HG02852 (cell line): Measurements from ENCODE around the gene PAPPA2.
"Not testable (repeated sequence)": the region's sequence is repeated elsewhere in the genome, so short reads cannot be mapped to it uniquely, and the experiment has no call there.

ENCODE experiments used
- ATAC-seq: cut with Tn5 transposase; IDR thresholded peaks from one replicate; pipeline ENCODE4 v1.9.1; 2021; ENCODE audit warnings: mild to moderate bottlenecking, moderate library complexity; ENCODE audit not compliant: unreplicated experiment

The PAPPA2 gene

DNA sequence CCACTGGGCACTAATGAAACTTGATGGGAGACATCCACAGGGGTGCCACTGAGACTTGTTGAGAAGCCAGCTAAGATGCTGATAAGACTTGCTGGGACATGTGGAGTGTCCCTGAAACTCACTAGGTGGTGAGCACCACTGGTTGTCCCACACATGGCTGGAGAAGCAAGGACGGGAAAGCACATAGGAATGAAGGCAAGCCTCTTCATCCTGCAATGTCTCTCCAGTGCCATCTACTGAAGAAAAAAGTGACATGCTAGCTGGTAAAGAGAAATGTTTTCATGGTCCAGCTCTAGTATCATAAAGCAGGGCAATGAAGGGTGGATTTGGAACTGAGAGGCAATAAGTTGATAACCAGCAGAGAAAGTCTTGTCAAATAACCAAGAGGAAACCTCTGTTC, 283.0 kb downstream of the PAPPA2 start:
- no peak for ATAC-seq

DNA sequence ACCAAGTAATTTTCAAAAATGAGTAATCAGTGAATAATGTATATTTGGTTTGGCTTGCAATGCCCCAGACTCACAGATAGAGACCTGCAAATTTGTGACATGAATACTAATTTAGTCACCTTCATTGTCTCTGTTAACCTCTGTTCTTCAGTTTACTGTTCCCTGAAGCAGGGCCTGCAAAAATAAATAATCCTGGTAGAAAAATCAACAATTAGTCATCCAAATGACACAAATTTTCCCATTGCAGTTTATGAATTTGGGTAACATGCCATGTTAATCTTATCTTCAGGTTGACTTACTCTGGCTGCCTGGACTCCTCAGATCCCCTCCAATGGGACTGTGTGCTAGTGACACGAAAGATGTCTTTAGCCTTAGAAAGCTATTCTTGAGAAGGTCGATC, 289.5 kb downstream of the PAPPA2 start:
- ATAC-seq = no peak

DNA sequence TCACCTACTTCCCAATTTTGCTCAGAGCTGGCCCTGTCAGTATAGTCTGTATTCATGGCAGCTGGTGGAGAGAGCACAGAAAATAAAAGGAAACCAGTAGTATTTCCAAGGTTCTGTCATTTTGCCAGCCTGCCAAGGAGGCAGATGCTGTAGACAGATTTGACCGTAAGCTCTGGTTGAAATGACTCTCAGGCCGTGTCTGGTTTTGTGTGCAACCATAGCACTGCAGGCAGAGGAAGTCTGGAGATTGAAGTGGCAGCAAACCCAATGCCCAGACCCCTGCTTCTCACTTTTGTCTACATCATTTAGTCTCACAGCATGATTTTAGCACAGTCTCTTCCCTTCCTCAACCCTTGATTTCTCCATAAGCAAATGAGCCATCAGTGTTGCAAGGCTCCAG, 291.7 kb downstream of the PAPPA2 start:
- no peak for ATAC-seq

DNA sequence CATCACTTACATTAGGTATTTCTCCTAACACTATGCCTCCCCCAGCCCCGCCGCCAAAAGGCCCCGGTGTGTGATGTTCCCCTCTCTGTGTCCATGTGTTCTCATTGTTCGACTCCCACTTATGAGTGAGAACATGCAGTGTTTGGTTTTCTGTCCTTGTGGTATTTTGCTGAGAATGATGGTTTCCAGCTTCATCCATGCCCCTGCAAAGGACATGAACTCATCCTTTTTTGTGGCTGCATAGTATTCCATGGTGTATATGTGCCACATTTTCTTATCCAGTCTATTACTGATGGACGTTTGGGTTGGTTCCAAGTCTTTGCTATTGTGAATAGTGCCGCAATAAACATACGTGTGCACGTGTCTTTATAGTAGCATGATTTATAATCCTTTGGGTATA, 293.8 kb downstream of the PAPPA2 start:
- not testable (repeated sequence) for ATAC-seq

DNA sequence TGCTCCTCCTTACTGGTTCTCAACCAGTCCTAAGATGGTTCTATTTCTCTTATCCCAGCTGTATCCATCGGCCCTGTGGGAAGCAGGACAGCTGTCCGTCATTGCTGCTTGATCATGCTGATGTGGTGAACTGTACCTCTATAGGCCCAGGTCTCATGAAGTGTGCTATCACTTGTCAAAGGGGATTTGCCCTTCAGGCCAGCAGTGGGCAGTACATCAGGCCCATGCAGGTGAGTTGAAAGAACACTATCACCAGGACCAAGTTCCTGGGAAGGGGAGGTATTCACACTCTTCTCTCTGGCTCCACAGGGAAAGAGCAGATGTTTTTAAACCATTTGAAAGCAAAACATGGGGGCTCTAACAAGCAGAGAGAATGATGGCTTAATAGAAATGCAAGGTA, 302.6 kb downstream of the PAPPA2 start:
- ATAC-seq = no peak

DNA sequence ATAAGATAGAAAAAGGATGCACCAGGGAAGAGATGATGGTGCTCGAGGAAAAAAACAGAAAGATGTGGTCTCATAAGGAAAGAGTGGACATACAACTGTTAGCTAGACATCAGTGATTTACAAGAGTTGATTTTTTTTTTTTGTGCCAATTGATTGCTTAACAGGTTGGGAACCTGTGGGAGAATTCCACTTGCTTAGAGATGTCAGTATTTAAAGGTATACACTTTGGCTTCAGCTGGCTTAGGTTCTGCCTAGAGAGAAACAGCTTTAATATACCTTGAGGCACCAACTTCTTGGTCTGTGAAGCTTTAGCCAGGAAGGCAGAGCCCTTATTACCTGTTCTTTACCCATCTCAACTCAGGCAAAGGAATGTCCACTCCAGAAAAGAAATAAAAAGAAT, 303.8 kb downstream of the PAPPA2 start:
- ATAC-seq = no peak

DNA sequence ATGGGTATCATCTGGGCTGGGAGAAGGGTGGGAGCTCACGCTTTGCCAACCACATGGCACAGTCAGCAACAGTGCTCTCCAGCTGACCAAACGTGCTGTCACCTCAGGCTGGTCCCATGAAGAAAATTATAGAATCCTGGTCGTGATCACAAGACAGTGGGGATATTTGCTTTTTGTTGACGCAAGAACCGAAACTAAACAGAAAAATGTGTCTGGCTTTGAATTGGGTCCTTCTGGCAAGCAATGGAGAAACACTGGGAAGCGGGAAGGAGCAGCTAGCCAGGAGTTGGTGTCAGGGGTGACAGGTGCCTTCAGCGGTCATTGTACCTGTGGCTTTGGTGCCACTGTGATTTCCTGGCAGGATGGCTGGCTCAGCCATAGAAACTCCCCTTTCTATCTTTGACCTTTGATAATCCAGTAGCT, 304.8 kb downstream of the PAPPA2 start:
- no peak for ATAC-seq

DNA sequence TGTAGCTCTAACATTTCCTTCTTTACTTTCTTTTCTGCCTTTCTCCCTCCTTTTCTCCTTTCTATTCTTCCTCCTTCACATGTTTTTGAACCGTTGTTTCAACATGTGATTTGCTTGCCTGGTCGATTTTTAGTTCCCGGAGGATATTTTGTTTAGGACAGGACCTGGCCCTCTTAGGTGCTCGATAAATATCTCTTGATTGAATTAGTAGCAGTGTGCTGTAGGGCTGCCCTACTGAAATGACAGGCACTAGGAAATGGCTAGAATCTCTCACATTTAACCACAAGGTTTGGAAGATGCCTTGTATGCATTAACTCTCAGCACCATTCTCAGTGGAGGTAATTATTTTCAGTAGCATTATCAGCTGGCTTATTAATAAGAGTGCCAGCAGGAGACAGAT, 305.6 kb downstream of the PAPPA2 start:
- ATAC-seq = no peak

DNA sequence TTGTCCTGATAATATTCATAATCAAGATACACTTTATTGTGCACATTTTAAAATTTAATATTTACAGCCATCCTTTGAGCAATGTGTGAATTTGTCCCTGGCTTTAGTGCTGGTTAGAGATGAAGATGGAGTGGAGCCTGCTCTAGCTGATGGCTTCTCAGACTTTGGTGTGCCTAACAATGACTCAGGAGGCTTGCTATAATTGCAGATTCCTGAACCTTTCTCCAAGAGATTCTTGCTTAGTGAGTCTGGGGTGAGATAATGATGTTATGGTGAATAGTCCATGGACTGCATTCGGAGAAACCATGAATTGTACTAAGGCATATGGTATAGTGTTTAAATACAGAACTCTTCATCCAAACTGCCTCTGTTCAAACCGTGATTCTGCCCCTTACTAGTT, 307.1 kb downstream of the PAPPA2 start:
- no peak for ATAC-seq

DNA sequence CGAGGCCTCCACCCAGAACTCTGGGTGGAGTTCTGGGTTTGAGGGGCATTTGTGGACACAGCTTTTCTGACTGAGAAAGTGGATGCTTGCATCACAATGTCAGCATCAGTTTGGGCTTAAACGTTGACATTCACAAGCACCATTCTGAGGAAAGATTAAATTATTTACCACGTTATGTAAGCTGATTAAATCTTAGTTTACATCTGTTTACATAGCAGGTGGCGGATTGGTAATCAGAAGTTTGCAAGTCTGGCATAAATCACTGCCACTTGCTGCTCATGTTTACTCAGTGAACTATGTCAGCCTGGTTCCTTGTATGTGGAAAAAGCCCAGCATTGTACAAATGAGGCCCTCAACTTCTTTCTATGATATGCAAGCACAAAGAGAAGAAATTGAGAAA, 310.1 kb downstream of the PAPPA2 start:
- no peak for ATAC-seq

DNA sequence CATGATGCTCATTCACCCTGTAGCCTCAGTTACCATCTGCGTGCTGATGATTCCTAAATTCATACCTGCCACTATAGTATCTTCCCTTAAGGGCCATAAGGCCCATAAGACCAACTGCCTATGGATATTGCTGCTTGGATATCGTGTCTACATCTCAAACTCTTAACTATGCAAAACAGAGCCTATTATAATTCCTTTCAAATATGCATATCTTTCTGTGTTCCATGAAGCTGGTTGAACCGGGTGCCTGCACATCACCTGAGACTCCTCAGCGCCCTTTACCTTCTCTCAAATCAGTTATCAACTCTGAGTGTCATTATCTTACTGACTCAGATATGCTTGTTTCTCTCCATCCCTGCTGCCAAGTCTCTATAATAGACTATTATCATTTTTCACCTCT, 311.2 kb downstream of the PAPPA2 start:
- no peak for ATAC-seq

DNA sequence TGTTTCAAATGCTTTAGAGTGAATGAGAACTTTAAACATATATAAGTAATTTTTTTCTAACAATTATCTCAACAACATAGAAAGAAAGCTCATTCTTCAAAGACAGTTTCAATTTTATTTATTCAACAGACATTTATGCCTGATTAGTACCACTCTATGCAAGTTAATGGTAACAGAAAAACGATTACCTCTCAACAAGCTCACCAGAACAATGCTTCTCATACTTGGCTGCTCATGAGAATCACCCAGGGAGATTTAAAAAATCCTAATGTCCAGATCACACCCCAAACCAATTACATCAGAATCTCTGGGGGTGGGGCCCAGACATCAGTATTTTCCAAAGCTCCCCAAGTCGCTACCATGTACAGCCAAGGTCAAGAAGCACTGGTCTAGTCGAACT, 312.4 kb downstream of the PAPPA2 start:
- ATAC-seq = no peak

DNA sequence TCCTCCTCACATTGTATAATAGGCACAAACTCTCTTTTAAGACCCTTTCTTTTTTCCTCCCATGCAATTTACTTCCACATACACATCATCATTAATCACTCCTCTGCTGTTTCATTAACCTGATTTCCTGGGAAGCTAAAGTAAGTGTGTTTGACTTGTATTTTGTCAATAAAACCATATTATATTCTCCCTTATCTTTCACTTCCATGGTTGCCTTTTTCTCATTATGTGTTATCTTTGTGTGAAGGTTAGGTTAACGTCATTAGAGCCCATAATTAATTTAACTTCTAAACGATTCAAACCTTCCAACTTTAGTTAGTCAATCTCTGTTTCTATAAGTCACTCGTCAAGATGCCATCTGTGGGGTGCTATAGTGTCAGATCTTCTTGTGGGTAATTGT, 313.0 kb downstream of the PAPPA2 start:
- no peak for ATAC-seq

DNA sequence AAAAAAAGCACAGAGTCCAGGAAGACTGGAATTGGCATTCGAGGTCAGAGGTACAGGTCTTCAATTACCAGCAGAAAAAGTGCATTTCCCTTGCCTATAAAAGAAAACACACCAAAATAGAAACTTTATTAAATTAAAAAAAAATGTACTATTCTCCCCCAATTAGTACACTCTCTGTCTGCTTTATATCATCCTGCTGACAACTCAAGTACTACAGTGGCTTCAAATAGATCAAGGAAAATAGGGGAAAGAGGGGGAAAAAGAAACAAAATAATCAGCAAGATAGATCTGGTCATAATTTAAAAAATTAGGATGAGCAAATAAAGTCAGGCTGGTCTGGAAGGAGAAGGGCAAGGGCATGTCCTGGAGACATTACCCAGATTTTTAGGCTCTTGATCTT, 315.1 kb downstream of the PAPPA2 start:
- no peak for ATAC-seq

DNA sequence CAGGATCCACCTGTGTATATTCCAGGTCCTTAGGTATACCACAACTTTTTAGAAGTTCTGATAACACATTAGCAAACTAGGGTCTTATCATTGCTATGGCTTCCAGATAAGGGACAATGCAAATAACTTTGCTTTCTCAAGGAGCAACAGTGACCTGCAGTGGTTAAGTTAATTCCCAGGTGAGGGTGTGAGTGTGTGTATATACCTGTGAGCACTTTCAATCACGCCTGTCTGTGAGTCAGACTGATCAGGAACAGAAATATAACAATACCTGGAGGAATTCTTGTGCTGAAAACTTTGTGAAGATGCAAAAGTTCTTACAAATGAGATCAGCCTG, 317.0 kb downstream of the PAPPA2 start:
- ATAC-seq = no peak

DNA sequence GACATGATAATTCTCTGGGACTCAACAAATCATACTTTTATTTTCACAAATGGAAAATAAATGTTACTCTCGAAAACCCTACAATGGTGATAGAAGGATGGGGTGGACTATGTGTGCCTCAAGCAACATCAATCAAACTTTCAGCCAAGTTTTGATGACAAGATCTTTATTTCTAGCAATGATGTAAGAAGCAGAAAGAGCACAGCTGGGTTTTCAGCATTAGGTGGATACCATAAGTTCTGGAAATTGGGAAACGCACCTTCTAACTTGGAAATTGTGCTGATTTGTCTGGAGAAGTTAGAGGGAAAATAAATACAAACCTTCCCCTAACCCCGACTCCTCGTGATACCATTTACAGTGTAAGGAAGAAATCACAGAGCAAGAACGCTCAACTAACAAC, 320.3 kb downstream of the PAPPA2 start:
- no peak for ATAC-seq

DNA sequence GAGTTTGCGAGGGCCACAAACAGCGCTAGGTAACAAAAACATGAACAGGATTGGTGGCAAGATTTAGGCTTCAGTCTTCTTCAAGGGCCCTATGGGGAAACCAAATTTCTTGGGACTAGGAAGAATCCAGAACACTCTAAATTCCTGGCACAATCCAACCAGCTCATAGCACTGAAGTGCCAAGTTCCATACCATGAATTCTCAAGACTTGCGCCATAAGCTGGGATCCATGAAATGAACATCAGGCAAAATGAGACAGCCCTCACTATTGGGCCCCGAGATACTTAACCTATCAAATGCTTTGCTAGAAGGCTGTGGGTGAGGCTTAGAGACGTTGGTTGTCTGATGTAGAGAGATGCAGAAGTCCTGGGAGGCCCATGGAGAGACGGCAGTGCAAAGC, 322.1 kb downstream of the PAPPA2 start:
- no peak for ATAC-seq

DNA sequence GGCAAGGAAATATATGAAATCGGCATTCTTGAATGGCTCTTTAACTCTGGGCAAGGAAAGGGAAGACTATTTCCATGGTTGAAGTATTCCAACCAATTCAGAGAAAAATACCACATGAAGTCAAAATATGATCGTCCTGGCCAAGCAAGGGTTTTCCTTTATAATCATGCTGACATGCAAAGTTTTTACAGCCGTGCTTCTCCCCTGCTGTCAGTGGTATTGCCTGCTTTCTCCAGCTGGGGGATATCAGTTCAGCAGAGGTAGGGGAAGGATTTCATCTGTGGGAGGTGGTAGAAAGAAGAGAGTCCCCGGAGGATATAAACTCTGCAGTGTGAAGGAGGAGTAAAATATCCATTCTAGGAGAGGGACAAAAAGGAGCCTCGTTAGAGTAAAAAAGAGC, 322.8 kb downstream of the PAPPA2 start:
- ATAC-seq = no peak

DNA sequence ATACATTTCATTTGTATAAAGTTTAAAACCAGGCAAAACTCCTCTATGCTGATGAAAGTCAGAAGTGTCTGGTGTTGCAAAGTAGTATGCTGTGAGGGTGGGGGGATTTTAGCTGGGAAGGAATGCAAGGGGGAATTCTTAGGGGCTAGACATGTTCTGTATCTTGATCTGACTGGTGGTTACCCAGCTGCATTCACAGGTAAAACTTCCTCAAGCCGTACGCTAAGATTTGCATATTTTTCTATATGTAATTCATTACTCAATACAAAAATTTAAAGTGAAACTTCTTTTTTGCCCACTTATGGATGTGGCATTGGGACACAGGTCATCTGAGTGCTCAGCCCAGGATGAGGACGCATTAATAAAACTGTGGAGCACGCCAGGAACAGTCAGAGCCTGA, 323.3 kb downstream of the PAPPA2 start:
- ATAC-seq = peak; percentile 63

DNA sequence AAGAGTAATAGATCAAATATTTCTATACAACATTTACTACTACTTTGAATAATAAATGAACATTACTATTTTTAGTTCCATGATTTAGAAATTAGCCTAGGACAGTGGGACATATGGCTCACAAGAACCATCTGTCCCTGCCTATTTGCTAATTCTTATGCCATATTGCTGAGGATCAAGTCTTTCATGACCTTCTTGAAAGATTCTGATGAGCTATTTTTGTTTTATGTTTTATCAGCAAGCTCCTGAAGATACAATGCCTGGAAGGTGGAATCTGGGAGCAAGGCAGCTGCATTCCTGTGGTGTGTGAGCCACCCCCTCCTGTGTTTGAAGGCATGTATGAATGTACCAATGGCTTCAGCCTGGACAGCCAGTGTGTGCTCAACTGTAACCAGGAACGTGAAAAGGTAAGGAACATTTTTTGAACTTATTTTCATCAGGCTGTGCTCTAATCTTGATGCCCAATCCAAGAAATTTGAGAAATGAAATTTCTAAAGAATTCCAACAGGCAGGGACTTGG, 326.7 kb downstream of the PAPPA2 start:
- no peak for ATAC-seq

DNA sequence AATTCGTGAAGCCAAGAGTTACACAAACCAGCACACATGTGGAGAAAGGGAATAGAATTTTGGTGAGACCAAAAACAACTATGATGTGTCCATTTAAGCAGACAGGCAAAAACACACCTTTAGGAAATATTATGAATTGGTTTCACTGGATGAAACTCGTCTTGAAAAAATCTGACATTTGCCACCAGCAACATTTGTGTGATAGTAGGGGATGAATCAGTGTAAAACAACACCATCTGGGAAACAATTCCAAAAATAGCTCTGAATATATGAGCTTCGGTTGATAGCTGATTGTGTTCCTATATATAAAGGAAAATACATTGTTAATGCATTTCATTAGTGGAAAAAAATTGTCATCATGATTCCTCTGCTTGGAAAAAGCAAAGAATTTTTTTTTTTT, 327.8 kb downstream of the PAPPA2 start:
- ATAC-seq = no peak

DNA sequence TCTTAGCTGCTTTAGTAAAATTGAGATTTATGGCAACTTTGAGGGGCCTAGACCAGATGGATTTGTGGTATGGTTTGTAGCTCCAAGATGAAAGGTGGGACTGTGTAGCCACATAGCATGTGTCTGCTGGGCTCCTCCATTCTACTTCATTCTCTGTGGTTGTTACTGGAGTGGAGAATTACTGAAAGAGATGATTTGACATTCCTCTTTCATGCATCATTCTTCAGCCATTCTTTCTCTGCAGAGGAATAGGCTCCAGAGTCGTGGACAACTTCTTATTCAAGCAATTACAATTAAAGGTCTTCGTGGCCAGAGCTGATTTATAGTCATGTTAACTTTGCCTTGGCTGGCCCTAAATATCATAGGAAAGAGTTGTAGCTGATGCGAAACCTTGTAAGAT, 328.9 kb downstream of the PAPPA2 start:
- ATAC-seq = no peak

DNA sequence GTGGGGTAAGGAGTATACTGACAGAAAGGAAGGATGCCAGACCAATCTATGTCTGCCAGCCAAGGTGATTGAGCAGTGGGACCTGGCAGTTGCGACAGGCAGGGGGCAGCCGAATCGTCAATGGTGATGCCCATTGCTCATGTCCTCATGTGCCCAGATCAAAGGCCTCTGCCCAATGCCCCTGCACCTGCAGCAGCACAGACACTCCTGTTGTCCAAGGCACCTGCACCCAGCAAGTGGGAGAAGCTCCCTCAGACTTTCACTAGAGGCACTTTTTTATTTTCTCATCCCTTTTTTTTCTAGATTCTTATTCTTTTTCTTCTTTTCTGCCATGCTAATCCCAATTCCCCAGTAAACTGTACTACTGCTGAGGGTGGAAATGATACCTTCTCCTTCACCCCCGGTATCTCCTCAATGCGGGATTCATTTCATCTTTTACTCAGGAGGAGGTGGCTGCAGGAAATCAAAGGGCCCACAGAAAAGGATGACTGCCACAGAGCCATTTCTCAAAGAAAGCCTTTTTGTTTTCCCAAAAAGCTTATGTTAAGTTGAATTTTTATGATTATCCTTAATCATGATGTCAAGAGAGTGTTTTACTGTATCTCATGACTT, 332.0 kb downstream of the PAPPA2 start:
- ATAC-seq = no peak

DNA sequence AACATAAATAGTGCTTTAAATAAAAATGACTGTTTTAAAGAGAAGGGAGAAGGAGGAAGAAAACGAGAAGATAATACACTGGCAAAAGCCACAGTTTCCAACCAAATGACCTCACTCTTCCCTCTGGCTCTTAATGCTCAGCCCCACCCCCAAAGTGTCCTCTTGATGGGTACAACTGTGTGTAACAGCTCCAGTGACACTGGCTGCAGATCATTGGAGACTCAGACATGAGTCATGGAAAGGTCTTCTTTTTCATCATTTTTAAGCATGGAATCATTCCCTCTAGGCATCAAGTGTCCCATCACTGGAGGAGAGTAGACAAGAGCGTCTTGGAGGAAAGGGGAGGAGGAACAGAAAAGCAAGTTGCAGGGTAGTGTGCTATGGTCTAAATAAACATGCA, 333.0 kb downstream of the PAPPA2 start:
- no peak for ATAC-seq
